ENCODE measurements around the gene NTS. TPM values are rescaled to one million over a fixed set of nuclear protein-coding genes. Genes with fewer than 3 reads are reported as not detected.

The NTS gene, protein sequence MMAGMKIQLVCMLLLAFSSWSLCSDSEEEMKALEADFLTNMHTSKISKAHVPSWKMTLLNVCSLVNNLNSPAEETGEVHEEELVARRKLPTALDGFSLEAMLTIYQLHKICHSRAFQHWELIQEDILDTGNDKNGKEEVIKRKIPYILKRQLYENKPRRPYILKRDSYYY
- total RNA-seq (2014; rRNA removed; shearing (Covaris generic)) = not detected in 2 replicates

DNA sequence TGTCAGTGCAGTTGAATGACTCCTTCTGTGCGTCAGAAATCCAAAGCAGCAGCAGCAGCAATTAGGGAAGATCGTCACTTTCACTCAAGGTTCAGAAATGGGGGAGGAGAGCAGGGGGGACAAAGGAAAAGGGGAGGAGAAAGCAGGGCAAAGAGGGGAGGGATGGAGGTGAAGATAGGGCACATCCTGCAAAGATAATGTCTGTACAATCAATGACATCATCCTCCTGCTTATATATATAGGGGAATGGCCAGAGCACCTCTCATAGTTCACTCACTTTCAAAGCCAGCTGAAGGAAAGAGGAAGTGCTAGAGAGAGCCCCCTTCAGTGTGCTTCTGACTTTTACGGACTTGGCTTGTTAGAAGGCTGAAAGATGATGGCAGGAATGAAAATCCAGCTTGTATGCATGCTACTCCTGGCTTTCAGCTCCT lies at the start of gene NTS:
Gene NTS, plus strand, starts transcription at position 265 of the 431 bp plus-strand sequence. Its CDS starts 109 bp downstream, at position 374.
- Histone ChIP-seq H3K9me3 (replicated peaks) (no peaks in the 10 kb centered on the region), H3K27me3 (replicated peaks) (no peaks in the 10 kb centered on the region), H3K4me1 (replicated peaks) (no peaks in the 10 kb centered on the region), H3K36me3 (no peaks in the 10 kb centered on the region), H3K27ac (no peak within 1 kb of the TSS), H3K4me3 (no peak within 1 kb of the TSS)
- DNase-seq (ENCODE audit: low read depth in 1 of 2, low spot score in 2 of 2) = no peak

DNA sequence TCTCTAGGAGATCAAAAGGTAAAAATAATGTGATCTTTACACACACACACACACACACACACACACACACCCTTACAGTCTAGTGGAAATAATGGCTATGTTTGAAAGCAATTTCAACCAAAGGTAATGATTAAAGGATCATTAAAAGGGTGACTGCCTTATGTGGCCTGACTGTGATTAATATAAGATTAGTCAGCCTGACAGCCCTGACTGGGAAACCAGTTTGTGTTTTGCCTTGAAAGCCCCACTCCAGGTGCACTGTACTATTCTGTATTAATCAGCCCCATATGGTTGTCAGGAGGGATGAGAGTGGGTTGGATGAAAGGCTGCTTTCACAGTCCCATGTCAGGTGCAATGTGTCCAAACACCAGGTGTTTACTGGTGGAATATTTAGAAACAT lies 48.3 kb upstream of the NTS start:
- Histone ChIP-seq H3K27ac (no peak overlapping the region), H3K36me3 (no peaks in the 10 kb centered on the region), H3K27me3 (replicated peaks) (no peaks in the 10 kb centered on the region), H3K9me3 (replicated peaks) (no peaks in the 10 kb centered on the region), H3K4me1 (replicated peaks) (no peaks in the 10 kb centered on the region), H3K4me3 (no peak overlapping the region)
- no peak for DNase-seq (ENCODE audit: low read depth in 1 of 2, low spot score in 2 of 2)

DNA sequence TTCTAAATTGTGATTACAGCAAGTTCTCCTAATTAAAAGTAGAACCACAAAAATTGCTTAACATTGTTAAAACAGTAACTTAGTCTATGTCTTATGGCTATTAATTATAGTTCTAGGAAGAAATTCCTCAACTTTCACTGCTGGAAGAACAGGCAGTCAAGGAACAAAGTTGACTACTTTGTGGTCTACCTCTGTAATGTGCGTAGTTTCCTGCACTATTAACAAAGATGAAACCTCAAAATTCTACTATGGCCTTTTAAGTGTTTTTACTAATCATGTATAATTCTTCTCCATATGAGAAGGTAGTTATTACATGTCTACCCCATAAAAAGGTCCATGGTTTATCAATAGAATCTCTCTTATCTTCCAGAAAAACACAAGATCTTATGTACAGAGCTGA lies 45.5 kb upstream of the NTS start:
- Histone ChIP-seq H3K9me3 (replicated peaks) (no peaks in the 10 kb centered on the region), H3K4me3 (no peak overlapping the region), H3K36me3 (no peaks in the 10 kb centered on the region), H3K4me1 (replicated peaks) (no peaks in the 10 kb centered on the region), H3K27ac (no peak overlapping the region), H3K27me3 (replicated peaks) (no peaks in the 10 kb centered on the region)
- no peak for DNase-seq (ENCODE audit: low read depth in 1 of 2, low spot score in 2 of 2)

DNA sequence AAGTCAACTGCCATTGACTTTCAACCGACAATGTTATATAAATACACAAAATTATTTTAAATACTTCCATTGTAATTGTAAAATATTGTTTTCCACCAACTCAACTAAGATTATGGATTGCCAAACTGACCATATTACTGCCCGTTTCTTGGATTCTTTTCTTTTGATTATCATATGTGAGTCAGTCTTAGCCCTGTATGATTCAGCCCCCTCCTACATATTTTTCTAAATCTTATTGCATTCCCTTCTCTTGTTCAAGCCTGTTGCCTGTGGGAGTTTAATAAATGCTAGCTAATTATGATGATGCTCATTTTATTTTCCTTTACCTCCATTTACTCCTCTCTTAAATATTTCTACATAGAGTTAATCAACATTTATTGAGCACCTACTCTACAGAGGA lies 44.7 kb upstream of the NTS start:
- Histone ChIP-seq H3K9me3 (replicated peaks) (no peaks in the 10 kb centered on the region), H3K27ac (no peak overlapping the region), H3K4me1 (replicated peaks) (no peaks in the 10 kb centered on the region), H3K4me3 (no peak overlapping the region), H3K36me3 (no peaks in the 10 kb centered on the region), H3K27me3 (replicated peaks) (no peaks in the 10 kb centered on the region)
- no peak for DNase-seq (ENCODE audit: low read depth in 1 of 2, low spot score in 2 of 2)

DNA sequence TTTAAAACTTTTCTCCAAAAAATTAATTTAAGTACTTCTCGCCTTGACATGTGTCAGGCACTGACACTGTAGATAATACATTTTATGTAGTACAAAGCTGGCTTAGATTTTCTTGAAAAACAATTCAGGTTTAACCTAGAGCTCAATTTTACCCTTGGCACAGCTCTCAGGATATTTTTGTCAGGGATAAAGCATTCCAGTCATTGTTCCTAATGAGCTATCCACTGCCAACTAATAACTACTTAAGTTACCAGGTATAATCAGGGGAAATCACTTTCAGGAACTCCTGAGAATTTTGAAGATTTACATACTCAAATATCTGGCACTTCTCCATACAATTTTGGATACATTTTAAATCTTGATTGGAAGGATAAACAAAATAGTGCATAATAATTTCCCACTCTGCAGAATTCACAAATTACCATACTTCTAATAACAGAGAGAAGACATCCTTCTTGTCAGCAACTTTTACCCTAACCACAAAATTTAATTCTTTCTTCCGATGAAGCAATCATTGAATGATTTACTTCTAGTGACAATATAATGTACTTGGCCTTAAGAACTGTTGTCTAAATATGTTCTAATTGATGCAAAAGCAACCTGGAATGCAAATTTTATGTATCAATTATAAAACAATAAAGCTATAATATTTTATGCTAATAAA lies 42.6 kb upstream of the NTS start:
- Histone ChIP-seq H3K9me3 (replicated peaks) (no peaks in the 10 kb centered on the region), H3K27ac (no peak overlapping the region), H3K36me3 (no peaks in the 10 kb centered on the region), H3K27me3 (replicated peaks) (no peaks in the 10 kb centered on the region), H3K4me3 (no peak overlapping the region), H3K4me1 (replicated peaks) (no peaks in the 10 kb centered on the region)
- DNase-seq (ENCODE audit: low read depth in 1 of 2, low spot score in 2 of 2) = no peak

DNA sequence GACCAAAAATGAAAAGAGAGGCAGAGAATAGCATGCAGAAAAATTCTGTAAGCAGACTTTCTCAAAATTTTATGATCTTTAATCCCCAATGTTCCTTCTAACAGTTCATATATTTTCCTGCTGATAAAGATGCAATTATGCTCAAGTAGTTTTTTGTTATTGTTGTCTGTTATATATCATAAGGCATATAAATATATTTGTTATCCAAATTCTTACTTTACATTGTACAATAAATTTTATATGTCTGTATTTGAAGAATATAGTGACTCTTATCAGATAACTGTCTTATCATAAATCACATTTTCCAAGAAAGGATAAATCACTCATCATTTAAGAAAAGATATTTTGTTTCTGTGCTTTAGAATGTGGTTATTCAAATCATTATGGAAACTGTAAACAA lies 40.5 kb upstream of the NTS start:
- H3K27me3 ChIP-seq (replicated peaks) = no peaks in the 10 kb centered on the region
- no peak for DNase-seq (ENCODE audit: low read depth in 1 of 2, low spot score in 2 of 2)
- no peaks in the 10 kb centered on the region for H3K36me3 ChIP-seq
- H3K27ac ChIP-seq = no peak overlapping the region
- no peaks in the 10 kb centered on the region for H3K4me1 ChIP-seq (replicated peaks)
- H3K4me3 ChIP-seq = no peak overlapping the region
- H3K9me3 ChIP-seq (replicated peaks) = no peaks in the 10 kb centered on the region

DNA sequence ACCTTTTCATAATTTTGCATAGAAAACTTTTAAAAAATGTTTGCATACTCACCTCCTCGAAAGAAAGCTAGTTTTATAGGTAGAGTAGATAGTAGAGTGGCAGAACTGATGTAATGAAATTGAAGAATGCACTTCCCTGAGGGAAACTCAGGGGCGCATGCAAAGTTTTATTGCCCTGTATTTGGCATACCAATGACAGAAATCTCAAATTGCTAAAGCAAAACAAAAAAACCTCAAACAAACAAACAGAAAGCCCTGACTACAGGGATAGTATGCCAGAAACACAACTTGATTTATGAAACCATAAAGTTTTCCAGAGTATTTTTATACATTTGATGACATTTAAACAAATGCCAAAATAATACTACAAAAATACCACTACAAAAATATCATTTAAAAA lies 39.7 kb upstream of the NTS start:
- no peaks in the 10 kb centered on the region for H3K9me3 ChIP-seq (replicated peaks)
- H3K4me3 ChIP-seq = no peak overlapping the region
- H3K4me1 ChIP-seq (replicated peaks) = no peaks in the 10 kb centered on the region
- H3K27me3 ChIP-seq (replicated peaks) = no peaks in the 10 kb centered on the region
- no peak for DNase-seq (ENCODE audit: low read depth in 1 of 2, low spot score in 2 of 2)
- no peak overlapping the region for H3K27ac ChIP-seq
- H3K36me3 ChIP-seq = no peaks in the 10 kb centered on the region

GRCh38 chr12:85835426-85836196 lies 38.5 kb upstream of the NTS start:
- no peaks in the 10 kb centered on the region for H3K36me3 ChIP-seq
- no peaks in the 10 kb centered on the region for H3K4me1 ChIP-seq (replicated peaks)
- no peak overlapping the region for H3K27ac ChIP-seq
- H3K27me3 ChIP-seq (replicated peaks) = no peaks in the 10 kb centered on the region
- no peak overlapping the region for H3K4me3 ChIP-seq
- DNase-seq (ENCODE audit: low read depth in 1 of 2, low spot score in 2 of 2) = no peak
- H3K9me3 ChIP-seq (replicated peaks) = no peaks in the 10 kb centered on the region

DNA sequence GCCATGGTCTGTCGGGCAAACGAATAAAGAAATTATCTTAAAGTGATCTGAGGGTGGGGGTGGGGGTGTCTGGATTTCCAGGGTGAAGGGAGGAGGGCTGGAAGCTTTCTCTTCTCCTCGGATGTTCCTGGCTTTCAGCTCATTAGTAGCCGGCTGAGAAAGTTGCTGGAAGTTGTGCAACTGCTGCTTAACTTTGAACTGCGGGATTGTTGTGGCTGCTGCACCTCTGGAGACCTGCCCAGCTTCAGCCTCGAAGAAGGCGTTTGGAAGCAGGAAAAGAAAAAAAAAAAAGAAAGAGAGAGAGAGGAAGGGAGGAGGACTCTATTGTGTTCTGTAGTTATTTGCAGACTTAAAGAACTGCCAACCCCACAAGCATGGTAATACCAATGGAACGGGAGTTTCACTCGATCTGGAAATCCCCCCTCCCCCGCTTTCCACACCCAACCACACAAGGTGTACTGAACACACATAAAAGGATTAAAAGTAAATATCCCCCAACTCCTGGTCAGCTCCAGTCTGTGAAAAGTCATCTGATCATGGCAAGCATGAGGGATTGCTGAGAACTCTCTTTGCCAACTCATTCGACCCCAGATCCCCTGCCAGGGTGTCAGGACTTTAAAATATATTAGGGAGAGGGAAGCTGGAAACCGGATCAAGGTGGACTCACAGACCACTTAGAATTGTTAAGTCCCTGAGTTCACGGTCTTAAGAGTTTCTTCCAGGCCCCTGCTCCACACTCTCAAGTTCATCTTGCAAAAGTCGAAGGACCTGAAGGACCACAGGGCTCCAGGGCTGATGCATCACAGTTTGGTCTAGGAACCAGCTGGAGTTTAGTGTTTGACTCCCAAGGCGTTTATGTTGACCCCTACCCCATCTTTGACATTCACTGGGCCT lies 37.7 kb upstream of the NTS start, which contains the start of gene RASSF9:
Gene RASSF9, minus strand, starts transcription at position 213 of the 894 bp plus-strand sequence. Its CDS starts 208 bp downstream, at position 5.
- Histone ChIP-seq H3K27ac (no peak within 1 kb of the TSS), H3K27me3 (replicated peaks) (no peaks in the 10 kb centered on the region), H3K9me3 (replicated peaks) (no peaks in the 10 kb centered on the region), H3K4me1 (replicated peaks) (no peaks in the 10 kb centered on the region), H3K4me3 (no peak within 1 kb of the TSS), H3K36me3 (no peaks in the 10 kb centered on the region)
- DNase-seq (ENCODE audit: low read depth in 1 of 2, low spot score in 2 of 2) = no peak

DNA sequence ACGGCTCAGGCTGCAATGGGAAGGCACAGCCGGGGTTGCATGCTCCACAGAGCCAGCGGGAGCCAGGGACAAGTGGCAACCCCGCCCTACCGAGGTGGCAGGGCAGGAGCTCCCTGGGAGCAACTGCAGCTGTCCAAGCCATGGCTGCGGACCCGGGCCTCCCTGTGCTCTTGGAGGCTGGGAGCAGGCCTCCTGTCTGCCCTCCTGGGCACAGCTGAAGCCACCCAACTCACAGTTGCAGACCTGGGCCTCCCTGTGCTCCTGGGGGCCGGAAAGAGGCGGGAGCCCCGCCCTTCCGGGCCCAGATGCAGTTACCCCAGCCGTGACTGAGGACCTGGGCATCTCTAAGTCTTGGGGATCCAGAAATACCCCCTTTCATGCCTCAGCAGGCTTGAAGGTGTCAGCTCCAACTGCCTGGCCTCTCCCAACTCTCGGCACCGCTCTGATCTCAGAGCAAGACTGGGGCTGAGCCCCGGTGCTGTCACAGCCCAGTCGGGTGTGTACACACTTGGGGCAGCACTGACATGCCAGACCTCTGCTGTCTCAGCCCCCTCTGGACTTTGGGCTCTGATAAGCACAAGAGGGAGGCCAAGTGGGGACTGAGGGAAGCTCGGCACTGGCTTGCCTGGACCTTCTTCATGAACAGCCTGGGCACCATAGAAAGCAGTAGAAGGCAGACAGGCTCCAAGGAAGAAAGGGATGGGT lies 30.3 kb upstream of the NTS start:
- H3K36me3 ChIP-seq = no peaks in the 10 kb centered on the region
- H3K4me1 ChIP-seq (replicated peaks) = no peaks in the 10 kb centered on the region
- no peaks in the 10 kb centered on the region for H3K27me3 ChIP-seq (replicated peaks)
- no peak for DNase-seq (ENCODE audit: low read depth in 1 of 2, low spot score in 2 of 2)
- H3K9me3 ChIP-seq (replicated peaks) = no peaks in the 10 kb centered on the region
- no peak overlapping the region for H3K4me3 ChIP-seq
- H3K27ac ChIP-seq = no peak overlapping the region

- Histone ChIP-seq H3K27me3 (replicated peaks) (no peaks in the 10 kb centered on the region), H3K4me3 (no peak overlapping the region), H3K4me1 (replicated peaks) (no peaks in the 10 kb centered on the region), H3K9me3 (replicated peaks) (no peaks in the 10 kb centered on the region), H3K27ac (no peak overlapping the region), H3K36me3 (no peaks in the 10 kb centered on the region)
- no peak for DNase-seq (ENCODE audit: low read depth in 1 of 2, low spot score in 2 of 2)
These were observed 24.8 kb upstream of the NTS start for GRCh38 chr12:85849344-85849743.

- H3K27me3 ChIP-seq (replicated peaks) = no peaks in the 10 kb centered on the region
- no peak overlapping the region for H3K4me3 ChIP-seq
- DNase-seq (ENCODE audit: low read depth in 1 of 2, low spot score in 2 of 2) = no peak
- H3K36me3 ChIP-seq = no peaks in the 10 kb centered on the region
- no peaks in the 10 kb centered on the region for H3K9me3 ChIP-seq (replicated peaks)
- no peak overlapping the region for H3K27ac ChIP-seq
- no peaks in the 10 kb centered on the region for H3K4me1 ChIP-seq (replicated peaks)
These were observed 18.8 kb upstream of the NTS start for GRCh38 chr12:85855305-85855704.

GRCh38 chr12:85856966-85857365 lies 17.1 kb upstream of the NTS start:
- no peaks in the 10 kb centered on the region for H3K36me3 ChIP-seq
- H3K27me3 ChIP-seq (replicated peaks) = no peaks in the 10 kb centered on the region
- H3K9me3 ChIP-seq (replicated peaks) = no peaks in the 10 kb centered on the region
- H3K4me1 ChIP-seq (replicated peaks) = no peaks in the 10 kb centered on the region
- H3K4me3 ChIP-seq = no peak overlapping the region
- no peak overlapping the region for H3K27ac ChIP-seq
- DNase-seq (ENCODE audit: low read depth in 1 of 2, low spot score in 2 of 2) = no peak
